Neural progenitor cell (in vitro differentiated cells): Measurements from ENCODE around the gene GABBR2.

Experiments used
- EZH2 ChIP-seq: fragments of 200-600 bp; sonication (generic); IDR thresholded peaks from 2 replicates; pipeline ENCODE4 v1.6.1; 2017; ENCODE audit warnings: antibody characterized with exemption, mild to moderate bottlenecking, moderate library complexity
- EZH2phosphoT487 ChIP-seq: fragments of 200-600 bp; sonication (generic); IDR thresholded peaks from 2 replicates; pipeline ENCODE4 v1.6.1; 2017; ENCODE audit warnings: antibody characterized with exemption
- TF ChIP-seq, protein P1 (sequence below): fragments of 200-600 bp; sonication (generic); IDR thresholded peaks from 2 replicates; pipeline ENCODE4 v1.5.1; 2017; ENCODE audit warnings: antibody characterized with exemption, mild to moderate bottlenecking

DNA sequence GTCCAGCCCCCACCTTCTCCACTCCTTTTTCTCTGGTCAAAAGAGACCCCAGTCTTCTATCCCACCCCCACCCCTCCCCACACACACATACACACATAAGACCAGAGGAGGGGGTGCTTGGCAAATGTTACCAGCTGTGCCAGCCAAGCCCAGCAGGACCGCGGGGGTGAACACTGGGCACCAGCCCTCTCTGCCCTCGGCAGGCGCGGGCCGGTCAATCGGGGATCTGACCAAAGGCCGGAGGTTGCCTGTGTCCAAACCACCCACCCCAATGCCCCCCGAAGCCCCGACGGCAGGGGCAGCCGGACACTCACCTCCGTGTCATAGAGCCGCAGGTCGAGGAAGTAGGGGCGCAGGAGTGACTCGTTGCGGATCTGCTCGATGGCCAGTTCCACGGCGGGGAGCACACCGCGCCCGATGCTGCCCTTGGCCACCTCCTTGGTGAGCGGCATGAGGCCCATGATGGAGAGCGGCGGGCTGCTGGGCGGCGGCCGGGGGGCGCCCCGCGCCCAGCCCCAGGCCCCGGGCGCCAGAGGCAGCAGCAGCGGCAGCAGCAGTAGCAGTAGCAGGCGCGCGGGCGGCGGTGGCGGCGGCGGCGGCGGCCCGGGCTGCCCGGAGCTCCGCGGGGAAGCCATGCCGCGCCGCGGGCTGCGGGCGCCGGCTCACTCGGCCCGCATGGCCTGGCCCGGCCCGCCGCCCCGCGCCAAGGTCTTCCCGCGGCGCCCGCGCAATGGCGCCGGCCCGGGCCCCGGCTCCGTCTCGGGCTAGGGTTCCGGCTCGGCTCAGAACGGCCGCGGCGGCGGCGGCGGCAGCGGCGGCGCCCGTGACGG lies 417 bp downstream of the GABBR2 start:
- TF ChIP-seq EZH2 (peak; percentile 79), EZH2phosphoT487 (peak; percentile 9)
- TF ChIP-seq, protein P1, sequence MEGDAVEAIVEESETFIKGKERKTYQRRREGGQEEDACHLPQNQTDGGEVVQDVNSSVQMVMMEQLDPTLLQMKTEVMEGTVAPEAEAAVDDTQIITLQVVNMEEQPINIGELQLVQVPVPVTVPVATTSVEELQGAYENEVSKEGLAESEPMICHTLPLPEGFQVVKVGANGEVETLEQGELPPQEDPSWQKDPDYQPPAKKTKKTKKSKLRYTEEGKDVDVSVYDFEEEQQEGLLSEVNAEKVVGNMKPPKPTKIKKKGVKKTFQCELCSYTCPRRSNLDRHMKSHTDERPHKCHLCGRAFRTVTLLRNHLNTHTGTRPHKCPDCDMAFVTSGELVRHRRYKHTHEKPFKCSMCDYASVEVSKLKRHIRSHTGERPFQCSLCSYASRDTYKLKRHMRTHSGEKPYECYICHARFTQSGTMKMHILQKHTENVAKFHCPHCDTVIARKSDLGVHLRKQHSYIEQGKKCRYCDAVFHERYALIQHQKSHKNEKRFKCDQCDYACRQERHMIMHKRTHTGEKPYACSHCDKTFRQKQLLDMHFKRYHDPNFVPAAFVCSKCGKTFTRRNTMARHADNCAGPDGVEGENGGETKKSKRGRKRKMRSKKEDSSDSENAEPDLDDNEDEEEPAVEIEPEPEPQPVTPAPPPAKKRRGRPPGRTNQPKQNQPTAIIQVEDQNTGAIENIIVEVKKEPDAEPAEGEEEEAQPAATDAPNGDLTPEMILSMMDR, result no peak
